GM12874 (cell line): Measurements from ENCODE around the gene PLA2G3.
A peak's percentile ranks its signal among the peaks of the same experiment; 100 is the strongest.

ENCODE experiments used
- TF ChIP-seq, protein P1 (sequence below): IDR thresholded peaks from 2 replicates; pipeline ENCODE4 v1.5.1; 2011; ENCODE audit warnings: low read depth, mild to moderate bottlenecking, control low read depth, low read length, moderate library complexity; ENCODE audit not compliant: insufficient read depth

The PLA2G3 gene

DNA sequence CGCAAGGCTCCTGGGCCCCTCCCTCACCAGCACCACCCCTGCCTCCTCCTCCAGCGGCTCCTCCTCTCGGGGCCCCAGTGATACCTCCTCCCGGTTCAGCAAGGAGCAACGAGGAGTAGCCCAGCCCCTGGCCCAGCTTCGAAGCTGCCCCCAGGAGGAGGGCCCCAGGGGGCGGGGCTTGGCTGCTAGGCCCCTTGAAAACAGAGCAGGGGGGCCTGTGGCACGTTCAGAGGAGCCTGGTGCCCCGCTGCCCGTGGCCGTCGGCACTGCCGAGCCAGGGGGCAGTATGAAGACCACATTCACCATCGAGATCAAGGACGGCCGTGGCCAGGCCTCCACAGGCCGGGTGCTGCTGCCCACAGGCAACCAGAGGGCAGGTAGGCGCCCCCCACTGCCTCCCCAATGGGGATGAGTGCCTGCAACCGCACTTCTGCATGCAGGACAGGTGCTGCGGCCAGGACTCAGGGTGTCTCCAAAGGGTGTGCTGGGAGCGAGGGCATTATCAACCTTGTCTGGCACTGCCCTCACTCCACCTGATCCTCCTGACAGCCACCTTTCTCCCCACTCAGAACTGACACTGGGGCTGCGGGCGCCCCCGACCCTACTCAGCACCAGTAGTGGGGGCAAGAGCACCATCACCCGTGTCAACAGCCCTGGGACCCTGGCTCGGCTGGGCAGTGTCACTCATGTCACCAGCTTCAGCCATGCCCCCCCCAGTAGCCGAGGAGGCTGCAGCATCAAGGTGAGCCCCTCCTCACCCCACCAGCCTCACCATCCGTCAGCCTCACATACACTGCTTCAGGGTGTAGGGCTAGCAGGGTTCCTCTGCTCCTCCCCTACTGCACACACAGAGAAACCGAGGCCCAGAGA is 49.0 kb downstream of the PLA2G3 start:
- TF ChIP-seq, protein P1, sequence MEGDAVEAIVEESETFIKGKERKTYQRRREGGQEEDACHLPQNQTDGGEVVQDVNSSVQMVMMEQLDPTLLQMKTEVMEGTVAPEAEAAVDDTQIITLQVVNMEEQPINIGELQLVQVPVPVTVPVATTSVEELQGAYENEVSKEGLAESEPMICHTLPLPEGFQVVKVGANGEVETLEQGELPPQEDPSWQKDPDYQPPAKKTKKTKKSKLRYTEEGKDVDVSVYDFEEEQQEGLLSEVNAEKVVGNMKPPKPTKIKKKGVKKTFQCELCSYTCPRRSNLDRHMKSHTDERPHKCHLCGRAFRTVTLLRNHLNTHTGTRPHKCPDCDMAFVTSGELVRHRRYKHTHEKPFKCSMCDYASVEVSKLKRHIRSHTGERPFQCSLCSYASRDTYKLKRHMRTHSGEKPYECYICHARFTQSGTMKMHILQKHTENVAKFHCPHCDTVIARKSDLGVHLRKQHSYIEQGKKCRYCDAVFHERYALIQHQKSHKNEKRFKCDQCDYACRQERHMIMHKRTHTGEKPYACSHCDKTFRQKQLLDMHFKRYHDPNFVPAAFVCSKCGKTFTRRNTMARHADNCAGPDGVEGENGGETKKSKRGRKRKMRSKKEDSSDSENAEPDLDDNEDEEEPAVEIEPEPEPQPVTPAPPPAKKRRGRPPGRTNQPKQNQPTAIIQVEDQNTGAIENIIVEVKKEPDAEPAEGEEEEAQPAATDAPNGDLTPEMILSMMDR, result no peak

DNA sequence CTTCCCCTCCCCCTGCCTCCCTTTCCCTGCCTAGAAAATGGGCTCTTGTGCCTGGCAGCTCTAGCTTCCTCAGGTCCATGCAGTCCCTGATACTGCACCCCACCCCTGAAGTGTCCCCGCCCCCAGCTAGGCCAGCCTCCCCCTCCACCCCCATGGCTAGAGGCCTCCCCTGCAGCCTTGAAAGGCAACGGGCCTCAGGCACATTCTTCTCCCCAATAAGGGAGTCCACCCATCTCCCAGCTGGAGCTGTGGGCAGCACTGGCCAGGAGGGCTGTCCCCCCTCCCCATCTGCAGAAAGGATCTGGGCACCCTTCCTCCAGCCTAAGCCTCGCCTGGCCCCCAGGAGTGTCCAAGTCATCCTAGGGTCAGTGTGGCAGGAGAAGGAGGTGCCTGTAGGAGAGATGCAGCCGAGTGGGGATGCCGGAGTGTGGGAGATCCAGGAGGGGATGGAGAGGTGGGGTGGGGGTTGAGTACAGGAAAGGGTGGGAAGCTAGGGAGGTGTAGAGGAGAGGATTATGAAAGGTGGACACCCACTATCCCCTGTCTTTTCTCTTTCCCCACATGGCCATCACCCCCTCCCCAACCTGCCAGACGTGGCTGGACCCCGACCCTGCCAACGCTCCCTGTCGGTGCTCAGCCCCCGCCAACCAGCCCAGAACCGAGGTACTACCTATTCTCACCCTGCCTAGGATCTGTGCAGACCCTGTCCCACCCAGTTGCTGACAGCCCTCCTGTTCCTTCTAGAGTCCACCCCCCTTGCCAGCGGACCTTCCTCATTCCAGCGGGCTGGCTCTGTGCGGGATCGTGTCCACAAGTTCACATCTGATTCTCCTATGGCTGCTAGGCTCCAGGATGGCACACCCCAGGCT is 49.9 kb downstream of the PLA2G3 start:
- TF ChIP-seq, protein P1, result no peak

DNA sequence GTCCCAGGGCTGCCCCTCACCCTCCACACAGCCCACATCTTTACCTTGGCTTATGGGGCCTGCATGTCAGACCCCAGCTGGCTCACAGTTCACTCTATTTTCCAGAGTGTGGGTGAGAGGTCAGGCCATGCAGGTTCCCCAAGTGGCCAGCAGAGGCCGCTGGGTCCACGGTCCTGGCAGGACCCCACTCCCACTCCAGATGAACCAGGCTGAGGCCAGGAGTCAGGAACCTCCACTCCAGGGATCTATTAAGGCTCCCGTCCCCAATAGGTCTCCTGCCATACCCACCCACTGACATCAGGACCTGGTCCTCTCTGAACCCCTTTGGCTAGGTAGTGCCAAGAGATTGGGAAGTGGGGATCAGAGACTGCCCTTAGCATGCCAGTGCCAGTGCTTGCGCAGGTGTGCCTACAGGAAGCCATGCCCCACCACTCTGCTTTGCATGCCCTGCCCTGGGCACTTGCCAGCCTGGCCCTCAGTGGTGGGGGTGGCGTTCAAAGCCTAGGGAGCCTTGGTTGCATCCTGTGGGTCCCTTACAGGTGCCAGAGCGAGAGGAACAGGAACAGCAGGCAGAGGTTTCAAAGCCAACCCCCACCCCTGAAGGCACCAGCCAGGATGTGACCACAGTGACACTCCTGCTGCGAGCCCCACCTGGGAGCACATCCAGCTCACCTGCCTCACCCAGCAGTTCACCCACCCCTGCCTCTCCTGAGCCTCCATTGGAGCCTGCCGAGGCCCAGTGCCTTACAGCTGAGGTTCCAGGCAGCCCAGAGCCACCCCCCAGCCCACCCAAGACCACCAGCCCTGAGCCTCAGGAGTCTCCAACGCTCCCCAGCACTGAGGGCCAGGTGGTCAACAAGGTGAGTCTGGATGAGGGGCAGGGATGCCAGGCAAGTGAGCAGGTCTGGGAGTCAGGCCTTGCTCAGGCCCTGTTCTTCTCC is 50.9 kb downstream of the PLA2G3 start:
- TF ChIP-seq, protein P1, result peak; percentile 93

DNA sequence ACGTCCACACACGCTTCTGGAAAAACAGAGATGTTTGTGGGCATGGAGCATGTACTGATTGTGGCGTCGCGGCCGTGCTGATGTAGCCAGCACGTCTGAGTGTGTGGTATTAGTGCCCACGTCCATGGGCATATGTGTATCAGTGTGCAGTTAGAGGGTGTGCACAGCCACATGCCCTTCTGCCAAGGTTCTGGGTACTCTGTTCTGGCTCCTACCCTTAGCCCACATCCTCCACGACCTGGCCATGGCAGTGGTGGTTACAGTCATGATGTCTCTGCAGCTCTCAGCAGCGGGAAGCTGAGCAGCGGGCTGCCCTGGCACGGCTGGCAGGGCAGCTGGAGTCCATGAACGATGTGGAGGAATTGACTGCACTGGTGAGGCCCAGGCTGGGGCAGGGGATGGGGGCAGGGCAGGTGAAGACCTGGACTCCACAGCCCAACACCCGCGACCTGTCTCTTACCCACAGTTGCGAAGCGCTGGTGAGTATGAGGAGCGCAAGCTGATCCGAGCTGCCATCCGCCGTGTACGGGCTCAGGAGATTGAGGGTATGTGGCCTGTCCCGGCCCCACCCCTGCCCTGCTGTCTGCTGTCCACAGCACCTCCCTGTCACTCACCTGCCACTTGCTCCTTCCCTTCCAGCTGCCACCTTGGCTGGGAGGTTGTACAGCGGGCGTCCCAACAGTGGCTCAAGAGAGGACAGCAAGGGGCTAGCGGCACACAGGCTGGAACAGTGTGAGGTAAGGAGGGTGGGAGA is 51.9 kb downstream of the PLA2G3 start:
- TF ChIP-seq, protein P1, result no peak

DNA sequence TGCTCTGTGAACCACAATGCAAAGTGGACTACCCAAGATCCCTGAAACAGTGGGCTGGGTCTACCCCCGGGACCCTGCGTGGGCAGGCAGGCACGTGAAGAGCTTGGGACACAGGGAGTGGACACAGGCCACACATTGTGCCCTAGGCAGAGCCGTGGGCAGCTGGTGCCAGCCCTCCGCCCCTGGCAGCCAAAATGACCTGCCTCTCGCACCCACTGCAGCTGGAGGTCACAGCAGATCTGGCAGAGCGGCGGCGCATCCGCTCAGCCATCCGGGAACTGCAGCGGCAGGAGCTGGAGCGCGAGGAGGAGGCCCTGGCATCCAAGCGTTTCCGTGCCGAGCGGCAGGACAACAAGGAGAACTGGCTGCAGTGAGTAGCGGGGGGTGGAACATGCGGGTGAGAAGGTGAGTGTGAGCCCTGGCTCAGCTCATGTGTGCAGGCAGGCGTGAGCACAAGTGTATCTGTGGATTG is 52.5 kb downstream of the PLA2G3 start:
- TF ChIP-seq, protein P1, result no peak

DNA sequence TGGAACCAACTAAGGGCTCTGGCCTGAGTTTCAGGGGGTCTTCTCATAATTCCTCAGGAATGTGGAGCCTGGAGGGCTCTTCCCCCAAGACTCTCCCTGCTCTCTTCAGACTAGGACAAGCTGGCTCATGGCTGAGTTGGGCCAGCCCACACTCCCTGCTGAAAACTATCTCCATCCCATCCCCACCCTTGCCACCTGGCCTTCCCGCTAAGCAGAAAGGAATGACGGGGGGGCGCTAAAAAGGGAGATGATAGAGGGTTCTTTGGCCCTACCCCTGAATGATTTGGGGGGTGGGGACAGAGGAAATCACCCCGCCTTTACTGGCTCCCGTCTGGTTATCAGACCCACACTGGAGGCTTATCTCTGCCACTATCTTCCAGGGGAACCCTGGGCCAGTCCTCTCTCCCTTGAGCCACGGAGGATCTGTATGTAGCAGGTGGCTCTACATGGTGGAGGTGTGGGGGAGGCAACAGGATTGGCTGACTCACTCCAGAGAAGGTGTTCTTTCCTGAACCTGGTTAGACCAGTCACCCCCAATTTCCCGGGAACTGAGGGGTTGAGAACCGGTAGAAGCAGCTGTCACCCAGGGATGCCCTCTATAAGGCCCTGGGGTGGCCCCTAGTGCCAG is 53.5 kb downstream of the PLA2G3 start:
- TF ChIP-seq, protein P1, result no peak
